ENCODE results near the gene CIT. TPM values are rescaled to one million over a fixed set of nuclear protein-coding genes. Genes with fewer than 3 reads are reported as not detected.

The CIT gene
- polyA plus RNA-seq, 1 donor, result 8.1 TPM

DNA sequence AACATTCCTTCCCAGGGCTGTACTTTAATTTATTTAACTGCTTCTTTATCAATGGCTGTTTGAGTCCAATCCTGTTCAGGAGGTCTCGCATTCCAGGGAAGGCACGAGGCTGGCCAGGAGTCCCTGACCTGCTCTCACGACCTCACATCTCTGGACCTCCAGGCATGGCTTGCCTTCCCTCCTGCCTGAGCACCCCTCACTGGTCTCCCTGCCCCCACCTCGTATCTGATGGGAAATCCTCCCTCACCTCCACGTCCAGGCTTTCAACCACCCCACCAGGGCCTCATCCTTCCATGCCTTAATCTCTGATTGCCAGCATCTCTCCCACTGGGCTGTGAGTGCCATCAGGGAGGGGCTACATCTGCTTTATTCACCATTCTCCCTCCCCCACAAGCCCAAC, 180.2 kb downstream of the CIT start:
- no peak for DNase-seq (ENCODE audit: low read depth)

DNA sequence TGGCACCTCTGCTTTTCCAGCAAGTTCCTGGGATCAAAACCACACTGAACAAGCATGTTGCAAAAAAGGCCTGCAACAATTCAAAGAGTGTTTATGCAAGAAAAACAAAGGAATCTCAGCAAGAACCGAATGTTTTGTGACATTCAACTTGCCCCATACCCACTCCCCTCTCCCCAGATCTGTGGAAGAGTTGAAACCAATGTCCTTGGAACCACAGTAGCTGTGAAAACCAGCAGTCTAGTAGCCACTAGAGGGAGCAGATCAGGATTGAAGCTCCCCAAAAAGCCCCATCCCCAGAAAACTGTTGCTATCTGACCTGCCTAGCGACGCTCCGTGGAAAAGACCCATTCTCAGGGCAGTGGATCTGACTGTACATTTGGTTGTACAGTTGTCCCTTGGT, 182.1 kb downstream of the CIT start:
- DNase-seq (ENCODE audit: low read depth), result no peak

DNA sequence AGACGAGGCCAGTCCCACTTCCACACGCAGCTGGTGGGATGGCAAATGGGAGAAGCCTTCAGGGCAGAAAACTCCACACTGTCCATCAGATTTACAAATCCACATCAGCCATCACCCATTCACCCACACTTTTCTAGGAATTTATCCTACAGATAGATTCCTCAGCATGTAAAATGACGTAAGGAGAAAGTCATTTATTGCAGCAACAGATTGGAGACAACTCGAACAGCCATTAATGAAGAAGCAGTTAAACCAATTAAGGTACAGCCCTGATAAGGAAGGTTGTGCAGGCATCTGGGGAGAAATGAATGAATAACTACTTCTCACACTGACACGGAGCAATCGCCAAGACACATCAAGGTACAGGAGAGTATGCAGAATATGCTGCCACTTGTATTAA, 183.0 kb downstream of the CIT start:
- no peak for DNase-seq (ENCODE audit: low read depth)

DNA sequence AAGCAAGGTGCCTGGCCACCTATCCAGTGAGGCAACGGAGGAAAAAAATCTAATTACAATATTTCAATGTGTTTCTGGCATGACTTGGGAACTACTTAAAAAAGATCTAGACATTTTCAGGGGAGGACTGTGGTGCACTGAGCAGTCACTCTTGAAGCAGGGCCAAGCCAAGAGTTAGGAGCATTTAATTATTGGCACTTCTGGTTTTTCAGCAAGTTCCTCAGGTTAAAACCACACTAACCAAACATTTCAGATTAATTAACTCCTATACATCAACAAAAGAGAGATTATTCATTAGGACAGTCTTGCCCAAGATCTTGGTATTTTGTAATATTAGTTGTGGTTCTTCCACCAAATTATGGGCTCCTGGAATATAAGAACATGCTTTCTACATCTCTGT, 183.6 kb downstream of the CIT start:
- DNase-seq (ENCODE audit: low read depth), result no peak

DNA sequence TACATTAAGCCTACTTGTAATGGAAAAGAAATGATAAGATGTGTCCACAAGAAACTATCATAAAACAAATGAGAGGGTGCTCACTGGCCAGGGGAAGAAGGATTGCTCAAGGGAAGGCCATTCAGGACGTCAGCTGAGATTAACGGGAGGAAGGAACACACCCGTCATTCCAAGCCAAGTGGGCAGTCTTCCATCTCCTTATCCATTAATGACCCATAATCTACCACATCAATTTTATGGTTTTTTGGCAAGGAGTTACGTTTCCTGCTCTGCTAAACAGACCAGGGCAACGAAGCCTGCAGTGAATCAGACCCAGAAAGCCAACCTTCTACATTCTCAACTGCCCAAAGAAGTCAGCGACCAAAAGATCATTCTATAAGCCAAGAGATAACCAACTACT, 184.1 kb downstream of the CIT start:
- no peak for DNase-seq (ENCODE audit: low read depth)

DNA sequence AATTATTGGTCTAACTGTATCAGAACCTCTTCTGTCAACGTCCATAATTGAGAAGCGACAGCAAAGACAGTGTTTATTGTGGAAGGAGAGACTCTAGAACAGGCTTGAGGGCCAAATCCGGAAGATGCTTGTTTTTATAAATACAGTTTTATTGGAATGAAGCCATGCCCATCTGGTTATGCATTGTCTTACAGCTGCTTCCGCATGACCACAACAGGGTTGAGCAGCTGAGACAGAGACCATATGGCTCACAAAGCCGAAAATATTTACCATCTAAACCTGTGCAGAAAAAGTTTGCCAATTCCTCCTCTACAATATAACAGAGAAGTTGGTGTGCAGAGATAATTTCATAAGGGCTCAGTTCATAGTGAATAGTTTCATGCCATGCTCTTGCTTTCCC, 184.7 kb downstream of the CIT start:
- DNase-seq (ENCODE audit: low read depth), result no peak

DNA sequence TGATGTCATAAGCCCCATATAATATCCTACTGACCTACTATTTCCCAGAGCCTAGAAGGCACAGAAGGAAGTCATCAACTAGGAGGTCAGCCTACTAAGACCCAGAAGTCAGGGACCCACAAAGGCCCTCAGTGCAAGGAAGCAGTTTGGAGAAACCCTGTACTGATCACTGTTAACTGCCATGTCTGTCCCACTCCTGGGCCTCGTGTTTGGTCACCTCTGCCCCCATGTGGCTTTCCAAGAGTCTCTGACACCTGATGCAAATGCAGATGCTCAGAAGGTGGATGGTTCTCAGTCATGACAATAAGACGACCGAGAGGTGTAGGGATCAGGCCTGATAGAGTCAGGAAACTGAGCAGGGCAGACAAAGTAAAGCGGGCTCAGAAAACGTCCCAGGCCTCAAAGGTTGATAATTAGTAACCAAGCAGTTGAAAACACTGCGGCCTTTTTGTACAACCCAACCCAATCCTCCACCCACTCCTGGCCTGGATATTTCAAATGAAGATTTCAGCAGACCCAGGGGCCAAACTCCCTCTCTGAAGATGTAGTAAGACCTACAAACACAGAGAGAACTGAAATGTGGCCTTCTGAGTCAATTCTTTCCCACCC, 185.8 kb downstream of the CIT start:
- no peak for DNase-seq (ENCODE audit: low read depth)

DNA sequence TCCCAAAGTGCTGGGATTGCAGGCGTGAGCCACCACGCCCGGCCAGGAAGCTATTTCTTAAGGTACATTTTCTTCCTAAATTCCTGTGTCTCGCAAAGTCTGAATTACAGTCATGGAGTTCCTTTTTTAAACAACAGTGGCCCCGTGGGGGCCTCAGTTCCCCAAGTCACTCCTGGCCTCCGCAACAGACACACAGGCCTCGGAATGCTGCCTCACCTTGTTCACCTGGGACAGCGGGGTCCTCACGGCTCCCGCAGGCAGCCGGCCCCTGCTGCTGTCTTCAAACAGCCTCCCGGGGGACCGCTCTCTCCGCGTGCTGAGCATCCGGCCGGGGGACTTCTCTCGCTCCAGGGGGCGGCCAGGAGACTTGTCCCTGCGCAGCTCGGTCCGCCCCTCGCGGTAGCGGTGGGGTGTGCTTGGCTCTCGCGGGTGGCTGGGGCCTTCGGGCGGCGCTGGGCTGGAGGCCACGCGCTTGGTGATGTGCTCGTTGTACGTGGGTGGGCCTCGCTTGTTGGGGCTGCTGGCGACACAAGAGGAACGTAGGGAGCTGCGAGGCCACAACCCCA, 187.1 kb downstream of the CIT start:
- no peak for DNase-seq (ENCODE audit: low read depth)

DNA sequence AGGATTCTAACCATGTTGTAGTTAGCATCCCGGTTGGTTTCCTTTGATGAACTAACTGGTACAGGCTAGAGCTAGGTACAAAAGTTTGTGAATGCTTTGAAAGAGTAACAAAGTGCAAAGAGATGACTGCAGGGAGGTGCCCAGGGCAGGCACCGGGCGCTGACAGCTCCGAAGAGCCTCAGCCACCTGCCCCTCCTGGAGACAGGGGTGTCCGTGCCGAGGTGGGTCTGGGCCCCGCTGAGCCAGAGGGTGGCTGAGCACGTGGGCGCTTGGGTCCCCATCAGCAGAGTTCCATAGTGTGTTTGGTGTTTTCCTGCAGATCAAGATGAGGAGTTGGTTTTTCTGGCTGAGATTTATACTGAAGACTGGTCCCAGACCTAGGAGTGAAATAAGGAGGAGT, 189.2 kb downstream of the CIT start:
- DNase-seq (ENCODE audit: low read depth), result no peak

DNA sequence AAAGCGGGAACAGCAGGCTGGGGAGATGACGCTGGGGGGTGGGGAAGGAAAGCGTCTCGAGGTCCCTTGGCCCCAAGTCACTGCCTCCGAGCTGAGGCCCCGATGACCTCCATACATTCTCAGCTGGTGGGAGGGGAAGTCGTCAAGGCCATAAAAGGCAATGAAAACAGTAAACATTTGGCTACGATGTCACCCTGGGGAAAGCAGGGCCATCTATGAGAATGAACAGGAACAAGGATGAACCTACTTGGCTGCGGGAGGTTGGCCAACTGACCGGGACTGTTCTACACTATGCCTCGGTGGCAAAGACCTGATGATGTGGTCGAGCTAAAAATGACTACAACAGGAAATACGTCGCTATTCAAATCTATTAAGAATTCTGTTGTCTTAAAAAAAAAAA, 189.7 kb downstream of the CIT start:
- no peak for DNase-seq (ENCODE audit: low read depth)

DNA sequence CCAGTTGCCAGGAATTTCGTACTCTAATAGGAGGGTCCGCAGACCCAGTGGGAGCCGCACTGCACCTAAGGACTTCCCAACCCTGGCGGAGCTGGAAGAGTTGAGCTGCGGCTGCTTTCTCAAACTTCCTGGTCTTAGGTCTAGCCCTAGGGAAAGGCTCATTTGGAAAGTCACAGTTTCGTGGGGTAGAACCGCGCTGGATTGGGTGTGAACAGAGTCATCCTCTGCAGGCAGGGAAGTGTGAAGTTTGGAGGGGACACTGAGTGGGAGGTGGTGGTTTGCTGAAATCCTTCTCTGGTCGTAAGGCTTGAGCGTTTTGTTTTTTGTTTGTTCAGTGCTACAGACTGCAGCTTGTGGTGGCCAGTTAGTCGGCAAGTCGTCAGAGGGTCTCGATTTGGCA, 190.3 kb downstream of the CIT start:
- no peak for DNase-seq (ENCODE audit: low read depth)

DNA sequence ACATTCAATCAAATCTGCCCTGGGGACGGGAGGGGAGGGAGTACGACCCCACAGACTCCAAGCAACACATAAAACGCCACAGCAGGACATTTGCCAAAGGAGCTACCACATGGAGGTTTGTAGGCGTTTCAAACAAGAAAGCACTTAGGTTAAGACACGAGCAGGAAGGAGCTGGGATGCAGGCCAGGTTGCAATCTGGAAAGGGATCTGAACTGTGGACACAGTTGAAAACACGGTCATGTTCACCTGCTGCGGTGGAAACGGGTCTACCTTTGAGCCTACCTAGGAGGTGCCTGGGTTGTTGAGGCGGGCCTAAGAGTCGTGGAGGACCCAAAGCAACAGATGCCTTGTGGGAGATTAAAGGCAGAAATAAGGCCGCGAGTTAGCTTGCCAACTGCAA, 190.8 kb downstream of the CIT start:
- DNase-seq (ENCODE audit: low read depth), result no peak

DNA sequence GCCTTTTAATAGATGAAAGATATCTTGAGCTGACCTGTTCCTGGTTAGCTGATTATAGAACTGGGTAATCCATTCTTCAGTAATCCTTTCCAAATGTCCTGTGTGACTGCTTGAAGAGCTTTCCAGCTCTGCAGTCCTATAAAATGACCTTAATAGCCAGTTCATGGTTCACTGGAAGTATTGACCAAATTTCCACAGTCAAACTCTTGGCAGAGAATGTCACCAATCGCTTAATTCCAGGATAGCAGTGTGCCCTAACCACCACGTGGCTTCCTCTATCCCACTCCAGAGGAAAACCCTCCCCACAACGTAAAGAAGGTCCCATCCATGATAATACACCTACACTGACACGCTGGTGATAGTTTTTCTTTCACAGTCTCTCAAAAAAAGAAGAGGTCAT, 191.7 kb downstream of the CIT start:
- no peak for DNase-seq (ENCODE audit: low read depth)

DNA sequence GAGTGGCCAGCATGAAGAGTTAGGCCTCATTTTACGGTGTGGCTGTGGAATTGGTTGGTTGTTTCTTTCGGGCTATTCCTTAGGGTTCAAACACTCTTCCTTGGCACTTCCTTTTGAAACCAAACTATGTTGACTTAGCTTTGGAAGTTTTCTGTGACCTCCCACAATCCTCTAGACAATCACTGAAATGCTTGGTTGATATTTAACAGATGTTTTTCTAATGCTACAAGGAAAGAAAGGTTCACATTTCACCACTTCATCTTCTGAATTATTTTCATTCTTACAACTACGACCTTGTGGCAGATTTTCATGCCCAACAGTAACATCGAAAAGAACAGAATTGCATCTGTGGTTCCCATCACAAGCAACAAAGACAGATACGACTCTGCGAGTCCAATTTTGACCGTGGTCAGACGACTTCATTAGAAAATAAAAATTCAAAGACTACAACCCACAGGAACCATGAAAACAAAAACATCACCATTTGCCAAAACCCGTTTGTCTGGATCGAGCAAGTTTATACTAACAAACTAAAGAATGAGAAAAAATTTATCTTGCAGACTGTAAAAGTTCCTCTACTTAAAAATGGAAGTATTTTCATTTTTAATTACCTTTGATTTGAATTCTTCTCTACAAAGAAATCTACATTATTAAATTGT, 192.3 kb downstream of the CIT start:
- no peak for DNase-seq (ENCODE audit: low read depth)

DNA sequence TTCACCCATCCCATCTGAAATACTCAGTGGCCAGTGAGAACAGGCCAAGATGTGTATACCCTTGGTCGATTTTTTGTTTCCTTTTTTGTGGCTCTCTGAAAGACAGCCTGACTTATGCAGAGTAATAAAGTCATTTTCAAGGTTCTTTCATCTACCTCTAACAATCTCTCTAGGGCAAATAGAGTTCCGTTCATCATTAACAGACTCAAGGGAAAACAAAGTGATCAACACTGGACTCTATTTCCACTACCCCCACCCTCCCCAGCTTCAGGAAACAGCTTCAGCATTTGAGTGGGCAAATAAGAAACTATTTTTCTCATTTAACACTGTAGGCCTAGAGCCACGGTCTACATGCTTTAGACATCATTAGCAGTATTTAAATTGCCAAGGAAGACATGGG, 193.3 kb downstream of the CIT start:
- DNase-seq (ENCODE audit: low read depth), result no peak

DNA sequence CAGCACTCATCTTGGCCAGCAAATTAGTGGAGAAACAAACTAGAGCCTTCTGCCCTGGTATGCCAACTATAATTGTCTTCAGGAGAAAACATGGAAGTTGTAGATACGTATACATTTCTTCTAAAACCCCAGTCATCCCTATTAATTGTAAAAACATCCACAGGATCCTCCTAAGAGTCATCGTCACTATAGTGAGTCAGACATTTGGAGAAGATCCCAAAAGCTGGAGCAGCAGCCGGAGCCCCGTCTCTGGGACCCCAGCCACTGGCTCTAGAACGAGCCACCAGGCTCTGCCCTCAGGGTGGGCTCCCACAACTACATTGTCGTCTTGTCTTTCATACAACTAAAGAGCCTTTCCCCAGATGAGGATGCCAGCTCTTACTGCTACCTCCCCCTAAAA, 193.7 kb downstream of the CIT start:
- DNase-seq (ENCODE audit: low read depth), result no peak

DNA sequence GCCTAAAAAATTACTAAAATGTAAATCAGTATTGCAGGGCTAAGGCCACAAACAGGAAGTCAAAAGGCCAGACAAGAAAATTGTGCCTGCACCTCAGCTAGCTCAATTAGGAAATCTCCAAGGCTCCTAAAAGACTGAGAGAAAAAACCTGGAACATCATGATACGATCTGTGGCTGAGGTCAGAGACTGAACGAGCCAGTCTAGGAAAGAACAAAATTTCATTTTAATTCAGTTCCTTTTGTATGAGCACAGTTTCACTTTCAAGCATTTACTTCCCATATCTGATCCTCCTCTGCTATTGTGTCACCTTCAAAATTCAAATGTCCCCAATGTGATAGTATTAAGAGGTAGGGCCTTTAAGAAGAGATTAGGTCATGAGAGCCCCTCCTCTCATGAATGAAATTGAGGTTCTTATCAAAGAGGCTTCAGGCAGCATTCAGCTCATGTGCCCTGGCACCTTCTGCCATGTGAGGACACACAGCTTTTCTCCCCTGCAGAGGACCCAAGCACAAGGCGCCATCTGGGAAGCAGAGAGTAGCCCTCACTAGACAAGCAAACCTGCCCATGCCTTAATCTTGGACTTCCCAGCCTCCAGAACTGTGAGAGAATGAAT, 194.4 kb downstream of the CIT start:
- no peak for DNase-seq (ENCODE audit: low read depth)

DNA sequence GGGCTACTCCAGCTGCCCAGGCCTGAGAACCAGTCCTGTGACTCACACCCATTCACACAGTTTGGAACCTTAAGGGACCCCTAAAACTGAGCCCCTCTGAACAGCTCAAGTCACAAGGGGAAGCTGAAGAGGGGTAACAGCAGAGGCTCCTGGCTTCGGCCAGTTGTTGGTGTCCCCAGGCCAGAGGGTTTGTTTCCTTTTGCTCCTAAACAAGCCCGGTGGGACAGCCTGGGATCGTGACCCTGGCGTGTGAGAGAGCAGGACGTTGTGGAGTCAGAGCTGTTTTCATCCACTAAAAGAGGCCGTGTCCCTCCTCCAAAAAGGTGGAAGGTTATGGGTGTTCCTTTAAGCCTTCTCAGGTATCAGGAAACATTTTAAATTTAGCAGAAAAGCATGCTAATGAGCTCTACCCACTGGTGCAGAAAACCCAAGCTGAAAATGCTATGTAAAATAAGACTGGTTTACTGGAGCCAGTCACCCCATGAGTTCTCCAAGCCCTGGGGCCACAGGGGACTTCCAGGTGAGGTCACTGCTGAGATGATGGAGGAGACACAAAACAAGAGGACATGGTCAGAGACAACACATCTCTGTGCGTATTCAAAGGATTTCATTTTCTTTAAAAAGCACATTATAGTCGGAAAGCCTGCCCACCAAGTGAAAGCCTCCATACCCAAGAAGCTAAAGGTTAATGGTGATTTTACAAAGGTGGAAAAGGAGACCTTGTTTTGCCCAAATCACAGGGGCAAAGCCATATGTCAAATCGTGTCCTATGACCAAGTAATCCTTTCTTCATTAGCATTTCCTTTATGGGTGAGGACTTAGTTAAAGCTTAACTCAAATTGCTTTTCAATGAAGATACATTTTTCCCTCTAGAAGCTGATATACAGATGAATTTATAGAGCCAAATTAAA, 195.1 kb downstream of the CIT start:
- no peak for DNase-seq (ENCODE audit: low read depth)

DNA sequence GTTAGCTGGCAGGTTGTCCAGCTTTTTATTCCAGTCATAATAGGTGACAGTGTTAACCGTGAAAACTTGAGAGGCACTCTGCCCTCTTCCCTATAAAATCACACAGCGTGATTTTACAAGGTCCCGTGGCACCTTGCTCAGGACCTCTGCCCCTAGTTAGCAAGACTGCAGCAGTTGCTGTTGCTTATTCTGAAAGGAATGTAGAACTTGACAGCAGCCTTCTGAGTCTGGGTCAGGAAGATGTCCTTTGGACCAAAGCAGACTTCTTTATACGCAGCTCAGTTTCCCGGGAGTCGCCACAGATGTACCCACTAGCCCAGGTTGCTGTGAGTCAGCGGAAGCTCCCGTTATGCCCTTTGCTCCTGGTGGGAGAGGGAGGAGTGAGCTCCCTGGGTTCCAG, 196.0 kb downstream of the CIT start:
- no peak for DNase-seq (ENCODE audit: low read depth)

DNA sequence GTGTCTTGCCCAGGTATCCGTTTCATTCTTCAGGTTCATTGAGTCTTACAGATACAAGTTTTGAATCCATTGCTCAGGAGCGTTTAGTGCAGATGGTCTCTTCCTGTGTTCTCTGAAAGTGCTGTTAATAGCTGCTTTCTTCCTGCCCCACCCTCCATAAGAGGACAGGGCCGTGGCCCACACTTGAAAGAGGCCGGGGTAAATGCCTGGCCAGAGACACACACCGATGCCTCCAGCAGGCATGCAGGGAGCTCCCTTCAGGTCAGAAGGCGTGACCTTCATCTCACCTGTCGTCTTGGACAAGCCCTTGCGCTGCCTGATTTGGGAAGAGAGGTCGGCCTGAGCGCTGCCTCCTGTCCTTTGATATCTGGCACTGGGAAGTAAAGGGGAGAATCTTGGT, 197.6 kb downstream of the CIT start:
- DNase-seq (ENCODE audit: low read depth), result no peak

DNA sequence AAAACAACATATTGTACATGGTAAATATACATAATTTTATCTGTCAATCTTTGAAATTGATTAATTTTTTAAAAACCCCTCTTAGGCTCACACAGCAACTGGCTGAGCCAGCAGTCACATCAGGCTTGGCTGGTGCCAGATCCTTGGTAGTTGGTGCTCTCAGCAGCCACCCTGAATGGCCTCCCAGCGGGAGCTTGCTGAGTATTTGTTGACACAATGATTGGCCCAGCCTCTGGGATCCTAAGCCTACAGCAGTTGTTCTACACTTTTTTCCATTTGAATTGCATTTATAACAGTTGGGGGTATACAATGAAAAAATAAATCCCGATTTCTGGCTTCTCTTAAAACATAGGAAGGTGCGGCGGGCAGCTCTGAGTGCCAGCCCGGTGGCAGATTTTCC, 198.0 kb downstream of the CIT start:
- no peak for DNase-seq (ENCODE audit: low read depth)

DNA sequence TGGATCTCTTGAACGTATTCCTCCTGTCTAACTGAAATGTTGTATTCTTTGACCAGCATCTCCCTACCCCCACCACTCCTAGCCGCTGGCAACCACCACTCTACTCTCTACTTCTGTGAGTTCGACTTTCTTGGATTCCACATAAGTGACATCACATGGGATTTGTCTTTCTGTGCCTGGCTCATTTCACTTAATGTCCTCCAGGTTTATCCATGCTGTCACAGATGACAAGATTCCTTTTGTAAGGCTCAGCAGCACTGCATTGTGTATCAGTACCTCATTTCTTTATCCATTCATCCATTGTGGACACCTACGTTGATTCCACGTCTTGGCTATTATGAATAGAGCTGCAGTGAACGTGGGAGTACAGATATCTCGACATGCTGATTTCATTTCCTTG, 198.7 kb downstream of the CIT start:
- no peak for DNase-seq (ENCODE audit: low read depth)
